ENCODE measurements around the gene RPS6KL1.

RPS6KL1 gene

DNA sequence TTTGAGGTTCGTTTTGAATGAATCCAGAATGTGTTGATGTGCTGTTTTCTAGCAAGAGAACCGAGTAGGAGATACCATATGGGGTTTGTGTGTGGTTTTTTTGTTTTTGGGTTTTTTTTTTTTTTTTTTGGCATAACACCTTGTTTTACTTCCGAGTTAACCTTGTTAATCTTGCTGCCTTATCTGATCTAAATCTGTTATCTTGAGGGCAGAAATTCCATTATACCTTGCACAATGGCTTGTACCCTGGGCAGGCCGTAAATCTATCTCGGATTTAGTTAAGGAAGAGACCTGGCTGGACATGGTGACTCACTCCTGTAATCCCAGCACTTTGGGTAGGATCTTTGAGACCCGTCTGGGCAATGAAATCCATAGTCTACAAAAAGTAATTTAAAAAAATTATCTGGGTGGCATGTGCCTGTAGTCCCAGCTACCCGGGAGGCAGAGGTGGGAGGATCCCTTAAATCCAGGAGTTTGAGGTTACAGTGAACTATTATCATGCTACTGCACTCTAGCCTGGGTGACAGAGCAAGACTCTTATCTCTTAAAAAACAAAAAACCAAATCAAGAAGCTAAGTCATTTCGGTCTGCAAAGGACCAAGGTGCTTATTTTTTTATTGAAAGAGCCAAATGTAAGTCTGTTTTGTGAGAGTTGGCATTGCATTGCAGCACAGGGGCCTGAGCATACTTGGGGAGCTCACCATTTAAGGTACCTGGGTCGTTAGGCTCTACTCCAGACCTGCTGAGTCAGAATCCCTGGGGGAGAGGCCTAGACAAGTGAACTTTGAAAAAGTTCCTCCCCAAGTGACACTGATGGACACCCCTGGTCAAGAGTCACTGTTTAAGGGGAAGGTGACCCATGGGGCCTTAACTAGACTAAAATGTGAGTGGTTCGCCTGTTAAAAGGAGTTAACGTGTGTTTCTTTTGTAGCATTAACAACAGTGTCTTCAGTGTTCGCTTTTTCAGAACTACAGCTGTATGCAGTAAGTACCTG is 34.6 kb downstream of the RPS6KL1 start:
- H2AFZ ChIP-seq (ENCODE audit: low read length): no peak overlapping the region

GRCh38 chr14:74886001-74886400 is 37.1 kb downstream of the RPS6KL1 start:
- Histone ChIP-seq H3K4me1 (ENCODE audit: insufficient read depth, low read length, poor library complexity, severe bottlenecking) (peaks cover 55% of the 10 kb centered on the region), H3K36me3 (ENCODE audit: insufficient read depth, low read length) (peaks cover 28% of the 10 kb centered on the region; the same call in 1 of the 2 replicates), H3K4me3 (ENCODE audit: low read length, poor library complexity, severe bottlenecking) (peak overlapping the region; percentile 97), H3K27me3 (ENCODE audit: insufficient read depth, low read length, poor library complexity, severe bottlenecking) (no peaks in the 10 kb centered on the region), H3K9me2 (replicated peaks; ENCODE audit: low read depth, low read length) (no peaks in the 10 kb centered on the region), H3K9me3 (ENCODE audit: insufficient read depth, low read depth, low read length) (no peaks in the 10 kb centered on the region), H2AFZ (ENCODE audit: low read length) (no peak overlapping the region), H3K4me2 (ENCODE audit: low read depth, low read length, poor library complexity, severe bottlenecking) (peak overlapping the region; percentile 75), H4K20me1 (ENCODE audit: insufficient read depth, low read length, poor library complexity, severe bottlenecking) (peaks cover 60% of the 10 kb centered on the region), H3K79me2 (ENCODE audit: insufficient read depth, low read length) (peaks cover 77% of the 10 kb centered on the region), H3K9ac (ENCODE audit: low read depth, low read length, poor library complexity, severe bottlenecking) (no peak overlapping the region), H3F3A (ENCODE audit: low read depth) (no peaks in the 10 kb centered on the region)
- TF ChIP-seq, protein P1, sequence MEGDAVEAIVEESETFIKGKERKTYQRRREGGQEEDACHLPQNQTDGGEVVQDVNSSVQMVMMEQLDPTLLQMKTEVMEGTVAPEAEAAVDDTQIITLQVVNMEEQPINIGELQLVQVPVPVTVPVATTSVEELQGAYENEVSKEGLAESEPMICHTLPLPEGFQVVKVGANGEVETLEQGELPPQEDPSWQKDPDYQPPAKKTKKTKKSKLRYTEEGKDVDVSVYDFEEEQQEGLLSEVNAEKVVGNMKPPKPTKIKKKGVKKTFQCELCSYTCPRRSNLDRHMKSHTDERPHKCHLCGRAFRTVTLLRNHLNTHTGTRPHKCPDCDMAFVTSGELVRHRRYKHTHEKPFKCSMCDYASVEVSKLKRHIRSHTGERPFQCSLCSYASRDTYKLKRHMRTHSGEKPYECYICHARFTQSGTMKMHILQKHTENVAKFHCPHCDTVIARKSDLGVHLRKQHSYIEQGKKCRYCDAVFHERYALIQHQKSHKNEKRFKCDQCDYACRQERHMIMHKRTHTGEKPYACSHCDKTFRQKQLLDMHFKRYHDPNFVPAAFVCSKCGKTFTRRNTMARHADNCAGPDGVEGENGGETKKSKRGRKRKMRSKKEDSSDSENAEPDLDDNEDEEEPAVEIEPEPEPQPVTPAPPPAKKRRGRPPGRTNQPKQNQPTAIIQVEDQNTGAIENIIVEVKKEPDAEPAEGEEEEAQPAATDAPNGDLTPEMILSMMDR (conservative IDR thresholded peaks at IDR 0.05; ENCODE audit: low read length): no peak
- no peak for TF ChIP-seq EZH2phosphoT487 (IDR thresholded peaks at IDR 0.05; ENCODE audit: borderline replicate concordance)

More for the DNA sequence above, 34.6 kb downstream of the RPS6KL1 start:
- Histone ChIP-seq H3F3A (ENCODE audit: low read depth) (no peaks in the 10 kb centered on the region), H3K9me2 (replicated peaks; ENCODE audit: low read depth, low read length) (no peaks in the 10 kb centered on the region), H3K4me3 (ENCODE audit: low read length, poor library complexity, severe bottlenecking) (no peak overlapping the region), H3K9me3 (ENCODE audit: insufficient read depth, low read depth, low read length) (no peaks in the 10 kb centered on the region), H3K4me2 (ENCODE audit: low read depth, low read length, poor library complexity, severe bottlenecking) (peak overlapping the region; percentile 75), H4K20me1 (ENCODE audit: insufficient read depth, low read length, poor library complexity, severe bottlenecking) (peaks cover 44% of the 10 kb centered on the region), H3K36me3 (ENCODE audit: insufficient read depth, low read length) (peaks cover 53% of the 10 kb centered on the region), H3K27me3 (ENCODE audit: insufficient read depth, low read length, poor library complexity, severe bottlenecking) (no peaks in the 10 kb centered on the region), H3K79me2 (ENCODE audit: insufficient read depth, low read length) (peaks cover 55% of the 10 kb centered on the region), H3K9ac (ENCODE audit: low read depth, low read length, poor library complexity, severe bottlenecking) (peak overlapping the region; percentile 9), H3K4me1 (ENCODE audit: insufficient read depth, low read length, poor library complexity, severe bottlenecking) (peaks cover 42% of the 10 kb centered on the region)
- TF ChIP-seq EZH2phosphoT487 (IDR thresholded peaks at IDR 0.05; ENCODE audit: borderline replicate concordance): no peak
- TF ChIP-seq, protein P1 (conservative IDR thresholded peaks at IDR 0.05; ENCODE audit: low read length): no peak

DNA sequence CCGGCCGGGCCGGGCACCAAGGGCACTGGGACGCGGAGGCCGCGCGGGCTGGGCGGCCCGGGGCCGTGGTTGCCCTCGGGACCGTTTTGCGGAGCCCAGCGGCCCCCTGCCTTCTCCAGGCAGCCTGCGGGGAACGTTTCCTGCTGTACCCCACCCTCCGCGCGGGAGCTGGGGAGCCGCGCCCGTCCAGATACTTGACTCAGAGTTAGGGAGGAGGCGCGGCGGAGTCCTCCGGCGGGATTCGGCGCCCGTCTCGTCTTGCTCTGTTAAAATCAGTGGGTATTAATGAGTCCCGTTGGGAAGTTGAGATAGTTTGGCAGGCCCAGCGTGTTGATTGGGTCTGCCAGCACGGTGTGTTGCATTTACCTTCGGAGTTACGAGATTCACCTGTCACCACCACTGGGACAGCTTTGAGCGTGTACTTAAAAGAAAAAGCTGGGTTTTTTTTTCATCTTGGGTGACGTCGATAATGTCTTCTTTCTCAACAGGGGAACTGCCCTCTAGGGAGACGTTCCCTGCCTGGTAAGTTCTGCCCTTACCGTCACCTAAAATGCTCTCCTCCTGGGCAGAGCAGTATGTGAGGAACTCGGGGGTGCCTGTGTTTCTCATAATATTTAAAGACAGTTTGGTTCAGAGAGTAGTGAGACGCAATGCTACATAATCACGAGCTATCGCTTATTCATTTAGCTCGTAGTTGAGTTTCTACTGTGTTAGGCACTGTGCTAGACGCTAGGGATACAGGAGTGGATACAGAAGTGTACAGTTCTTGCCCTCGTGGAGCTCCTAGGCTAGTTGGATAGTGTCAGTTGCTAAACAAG is 40.7 kb downstream of the RPS6KL1 start:
- Histone ChIP-seq H3K4me1 (ENCODE audit: insufficient read depth, low read length, poor library complexity, severe bottlenecking) (peaks cover 49% of the 10 kb centered on the region), H3K9me2 (replicated peaks; ENCODE audit: low read depth, low read length) (no peaks in the 10 kb centered on the region), H3K27me3 (ENCODE audit: insufficient read depth, low read length, poor library complexity, severe bottlenecking) (no peaks in the 10 kb centered on the region), H3K4me2 (ENCODE audit: low read depth, low read length, poor library complexity, severe bottlenecking) (peak overlapping the region; percentile 75), H4K20me1 (ENCODE audit: insufficient read depth, low read length, poor library complexity, severe bottlenecking) (peaks cover 50% of the 10 kb centered on the region), H3K36me3 (ENCODE audit: insufficient read depth, low read length) (0 out of 2 replicates have a peak, but pooled peaks cover 11% of the 10 kb centered on the region), H3K9ac (ENCODE audit: low read depth, low read length, poor library complexity, severe bottlenecking) (peak overlapping the region; percentile 88), H2AFZ (ENCODE audit: low read length) (peak overlapping the region; percentile 98), H3K9me3 (ENCODE audit: insufficient read depth, low read depth, low read length) (no peaks in the 10 kb centered on the region), H3F3A (ENCODE audit: low read depth) (no peaks in the 10 kb centered on the region), H3K4me3 (ENCODE audit: low read length, poor library complexity, severe bottlenecking) (peak overlapping the region; percentile 97), H3K79me2 (ENCODE audit: insufficient read depth, low read length) (peaks cover 60% of the 10 kb centered on the region)
- no peak for TF ChIP-seq EZH2phosphoT487 (IDR thresholded peaks at IDR 0.05; ENCODE audit: borderline replicate concordance)
- TF ChIP-seq, protein P1 (conservative IDR thresholded peaks at IDR 0.05; ENCODE audit: low read length): no peak

Measured in Loucy (cell line).